ENCODE data around the gene LMNTD2.

DNA sequence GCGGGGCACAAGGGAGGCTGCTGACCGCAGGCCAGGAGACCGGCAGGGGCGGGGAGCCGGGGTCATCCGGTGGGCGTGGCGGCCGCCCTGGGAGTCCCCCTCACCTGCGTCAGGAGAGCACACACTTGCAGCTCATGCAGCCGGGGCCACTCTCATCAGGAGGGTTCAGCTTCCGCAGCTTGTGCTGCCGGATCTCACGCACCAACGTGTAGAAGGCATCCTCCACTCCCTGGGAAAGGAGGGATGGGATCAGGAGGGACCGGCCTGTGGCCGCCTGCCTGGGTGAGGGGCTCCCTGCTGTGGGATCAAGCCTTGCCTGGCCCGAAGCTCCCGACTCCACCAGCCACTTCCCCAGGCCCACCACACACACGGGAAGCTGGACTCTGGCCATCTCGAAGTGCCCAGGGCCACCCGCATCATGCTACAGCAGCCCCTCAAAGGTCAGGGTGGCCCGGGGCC, 28.0 kb downstream of the LMNTD2 start:
- TF ChIP-seq SP1 (IDR thresholded peaks at IDR 0.05): no peak
- no peak for TF ChIP-seq FOXM1 (IDR thresholded peaks at IDR 0.05; ENCODE audit: borderline replicate concordance)
- TF ChIP-seq, protein P1, sequence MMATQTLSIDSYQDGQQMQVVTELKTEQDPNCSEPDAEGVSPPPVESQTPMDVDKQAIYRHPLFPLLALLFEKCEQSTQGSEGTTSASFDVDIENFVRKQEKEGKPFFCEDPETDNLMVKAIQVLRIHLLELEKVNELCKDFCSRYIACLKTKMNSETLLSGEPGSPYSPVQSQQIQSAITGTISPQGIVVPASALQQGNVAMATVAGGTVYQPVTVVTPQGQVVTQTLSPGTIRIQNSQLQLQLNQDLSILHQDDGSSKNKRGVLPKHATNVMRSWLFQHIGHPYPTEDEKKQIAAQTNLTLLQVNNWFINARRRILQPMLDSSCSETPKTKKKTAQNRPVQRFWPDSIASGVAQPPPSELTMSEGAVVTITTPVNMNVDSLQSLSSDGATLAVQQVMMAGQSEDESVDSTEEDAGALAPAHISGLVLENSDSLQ (IDR thresholded peaks at IDR 0.05): no peak
- TF ChIP-seq CTBP1 (IDR thresholded peaks at IDR 0.05; ENCODE audit: borderline replicate concordance): no peak
- TF ChIP-seq FOXA1 (IDR thresholded peaks at IDR 0.05): no peak
- TF ChIP-seq TARDBP (IDR thresholded peaks at IDR 0.05): no peak
- TF ChIP-seq LEF1 (IDR thresholded peaks at IDR 0.05; ENCODE audit: borderline replicate concordance): no peak
- TF ChIP-seq SUZ12 (IDR thresholded peaks at IDR 0.05): no peak
- no peak for TF ChIP-seq ELF4 (IDR thresholded peaks at IDR 0.05)
- no peak for TF ChIP-seq FOXK2 (IDR thresholded peaks at IDR 0.05)
- no peak for TF ChIP-seq ARNT (IDR thresholded peaks at IDR 0.05)
- no peak for TF ChIP-seq BHLHE40 (IDR thresholded peaks at IDR 0.05; ENCODE audit: borderline replicate concordance)
- TF ChIP-seq ZNF384 (IDR thresholded peaks at IDR 0.05): no peak
